ENCODE measurements around the gene SLC66A3.
"Not testable (repeated sequence)": the region's sequence is repeated elsewhere in the genome, so short reads cannot be mapped to it uniquely, and the experiment has no call there.

The SLC66A3 gene

DNA sequence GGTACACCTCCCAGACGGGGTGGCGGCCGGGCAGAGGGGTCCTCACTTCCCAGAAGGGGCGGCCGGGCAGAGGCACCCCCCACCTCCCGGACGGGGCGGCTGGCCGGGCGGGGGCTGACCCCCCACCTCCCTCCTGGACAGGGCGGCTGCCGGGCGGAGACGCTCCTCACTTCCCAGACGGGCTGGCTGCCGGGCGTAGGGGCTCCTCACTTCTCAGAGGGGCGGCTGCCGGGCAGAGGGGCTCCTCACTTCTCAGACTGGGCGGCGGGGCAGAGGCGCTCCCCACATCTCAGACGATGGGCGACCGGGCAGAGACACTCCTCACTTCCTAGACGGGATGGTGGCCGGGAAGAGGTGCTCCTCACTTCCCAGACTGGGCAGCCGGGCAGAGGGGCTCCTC, 9.8 kb downstream of the SLC66A3 start:
- DNase-seq: not testable (repeated sequence)

DNA sequence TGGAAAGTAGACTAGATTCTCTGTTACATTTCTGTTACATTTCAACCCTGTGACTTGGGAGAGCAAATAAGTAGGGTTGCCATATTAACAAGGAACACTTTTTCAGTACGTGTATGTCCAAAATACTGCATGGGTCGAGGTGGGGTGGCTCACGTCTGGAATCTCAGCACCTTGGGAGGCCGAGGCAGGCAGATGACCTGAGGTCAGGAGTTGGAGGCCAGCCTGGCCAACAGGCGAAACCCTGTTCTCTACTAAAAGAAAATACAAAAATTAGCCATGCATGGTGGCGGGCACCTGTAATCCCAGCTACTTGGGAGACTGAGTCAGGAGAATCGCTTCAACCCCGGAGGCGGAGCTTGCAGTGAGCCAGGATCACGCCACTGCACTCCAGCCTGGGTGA, 11.2 kb downstream of the SLC66A3 start:
- no peak for DNase-seq

- no peak for DNase-seq
Observed at GRCh38 chr2:11168488-11168887, 13.2 kb downstream of the SLC66A3 start.

GRCh38 chr2:11169333-11169732, 14.1 kb downstream of the SLC66A3 start:
- DNase-seq: no peak

DNA sequence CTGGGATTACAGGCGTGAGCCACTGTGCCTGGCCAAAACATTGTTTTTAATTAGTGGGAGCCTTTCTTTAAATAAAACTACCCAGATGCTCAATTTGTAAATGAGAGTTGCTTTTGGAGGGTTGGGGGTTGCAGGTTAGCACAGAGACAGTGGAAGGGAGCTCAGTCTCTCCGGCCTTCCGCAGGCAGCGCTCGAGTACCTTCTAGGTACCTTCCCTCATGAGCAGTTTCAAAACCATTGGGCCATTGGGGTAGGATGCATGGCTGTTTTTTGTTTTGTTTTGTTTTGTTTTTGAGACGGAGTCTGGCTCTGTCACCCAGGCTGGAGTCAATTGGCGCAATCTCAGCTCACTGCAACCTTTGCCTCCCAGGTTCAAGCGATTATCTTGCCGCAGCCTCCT, 19.0 kb downstream of the SLC66A3 start:
- DNase-seq: no peak

GRCh38 chr2:11175293-11175795, 20.1 kb downstream of the SLC66A3 start:
- peak; percentile 68 for DNase-seq

GRCh38 chr2:11177871-11178690, 22.8 kb downstream of the SLC66A3 start:
- DNase-seq: no peak

DNA sequence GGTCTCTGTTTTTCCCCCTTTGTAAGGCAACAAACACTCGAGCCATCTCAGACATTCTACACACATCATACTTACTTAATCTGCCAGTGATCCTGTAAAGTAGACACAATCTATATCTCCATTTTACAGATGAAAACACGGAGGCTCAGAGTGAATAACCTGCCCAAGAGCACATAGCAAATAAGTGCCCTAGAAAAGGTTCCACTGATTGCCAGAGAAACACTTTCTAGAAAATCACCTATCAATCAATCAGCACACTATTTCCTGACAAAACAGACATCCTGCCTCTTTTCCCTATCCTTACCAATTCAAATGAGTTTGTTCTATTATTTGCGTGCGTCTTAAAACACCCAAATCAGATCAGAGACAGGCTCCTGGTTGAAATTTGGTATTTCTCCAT, 23.9 kb downstream of the SLC66A3 start:
- DNase-seq: no peak

DNA sequence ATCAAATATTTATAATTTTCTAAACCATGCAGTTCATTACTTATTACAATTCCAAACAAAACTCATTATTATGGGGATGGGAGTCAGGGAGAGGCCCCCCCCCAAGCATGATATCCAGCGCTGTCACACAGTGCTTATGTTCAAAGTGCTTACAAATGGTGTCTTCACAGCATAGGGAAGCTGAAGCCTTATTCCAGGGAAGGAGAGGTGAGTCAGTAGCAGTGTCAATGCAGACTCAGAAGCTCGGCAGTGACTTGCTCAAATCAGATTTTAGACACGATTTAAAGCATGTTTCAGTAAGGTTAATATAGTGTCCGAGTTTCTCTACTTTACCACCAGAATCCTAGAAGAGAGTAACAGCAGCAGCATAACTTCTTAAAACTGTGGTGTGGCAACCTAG, 24.6 kb downstream of the SLC66A3 start:
- no peak for DNase-seq

DNA sequence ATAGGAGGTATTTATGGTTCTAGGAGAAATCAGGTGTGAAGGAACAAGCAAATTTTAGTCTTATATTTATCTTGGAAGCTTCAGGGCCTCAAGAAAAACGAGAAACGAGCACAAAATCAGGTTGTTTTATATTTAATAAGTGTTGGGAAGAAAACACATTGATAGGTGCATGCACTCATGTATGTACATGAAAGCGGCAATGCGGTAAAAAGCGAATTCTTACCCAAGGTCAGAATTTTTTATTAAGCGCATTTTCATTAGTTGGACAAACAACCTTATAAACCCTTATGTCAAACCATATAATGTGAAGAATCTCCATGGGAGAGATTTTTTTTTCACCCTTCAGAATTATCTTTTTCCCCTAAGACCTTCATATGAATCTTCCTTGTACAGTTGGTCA, 25.4 kb downstream of the SLC66A3 start:
- no peak for DNase-seq

DNA sequence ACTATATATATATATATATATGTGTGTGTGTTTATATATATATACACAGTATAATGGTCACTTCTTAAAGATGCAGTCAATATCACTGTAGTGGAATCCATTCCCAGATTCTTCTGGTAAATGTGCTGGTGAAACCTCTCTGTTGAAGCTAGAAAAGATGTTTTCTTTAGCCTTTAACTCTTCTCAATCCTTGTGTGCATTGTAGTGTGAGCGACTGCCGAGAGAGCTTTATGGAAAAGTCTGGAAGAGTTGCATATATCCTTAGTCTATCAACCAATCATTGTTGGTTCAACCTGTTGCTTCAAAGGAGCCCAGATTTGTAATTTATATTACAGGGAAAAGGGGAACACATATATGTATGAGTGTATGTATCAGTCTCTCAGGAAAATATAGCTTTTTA, 27.7 kb downstream of the SLC66A3 start:
- no peak for DNase-seq

DNA sequence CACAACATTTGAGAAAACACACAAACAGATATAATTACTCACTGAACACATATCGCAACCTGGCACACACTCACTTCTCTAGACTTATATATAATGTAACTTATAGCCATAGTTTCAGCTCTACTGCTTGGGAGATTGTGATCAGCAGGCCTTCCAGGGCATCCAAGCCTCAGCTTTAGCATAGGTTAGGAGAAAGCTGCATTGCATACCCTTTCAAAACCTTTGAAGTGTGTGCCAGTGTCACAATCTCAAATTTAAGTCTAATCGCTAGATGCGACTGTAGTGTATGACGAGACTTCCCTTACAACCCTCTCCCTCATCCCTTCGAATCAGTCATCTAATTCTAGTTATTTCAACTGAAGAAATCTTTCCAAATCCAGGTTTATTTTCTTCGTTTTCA, 30.9 kb downstream of the SLC66A3 start:
- no peak for DNase-seq

DNA sequence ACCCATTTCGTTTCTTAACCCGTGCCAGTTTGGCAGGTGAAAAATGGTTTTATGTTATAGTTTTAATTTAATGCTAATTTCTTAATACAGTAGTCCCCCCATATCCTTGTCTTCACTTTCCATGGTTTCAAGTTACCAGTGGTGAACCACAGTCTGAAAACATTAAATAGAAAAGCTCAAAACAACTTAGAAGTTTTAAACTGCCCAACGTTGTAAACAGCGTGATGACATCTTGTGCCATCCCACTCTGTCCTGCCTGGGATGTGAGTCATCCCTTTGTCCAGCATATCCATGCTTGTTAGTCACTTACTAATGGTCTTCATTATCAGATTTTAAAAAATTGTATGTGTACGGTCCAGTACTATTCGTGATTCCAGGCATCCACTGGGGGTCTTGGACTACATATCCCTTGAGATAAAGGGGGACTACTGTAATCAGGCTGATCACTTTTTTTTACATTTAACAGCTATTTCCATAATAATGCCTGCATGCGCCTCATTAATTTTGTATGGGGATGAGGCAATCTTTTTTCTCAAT, 31.9 kb downstream of the SLC66A3 start:
- DNase-seq: peak; percentile 76

- DNase-seq: no peak
Observed at GRCh38 chr2:11187731-11188130, 32.5 kb downstream of the SLC66A3 start.

DNA sequence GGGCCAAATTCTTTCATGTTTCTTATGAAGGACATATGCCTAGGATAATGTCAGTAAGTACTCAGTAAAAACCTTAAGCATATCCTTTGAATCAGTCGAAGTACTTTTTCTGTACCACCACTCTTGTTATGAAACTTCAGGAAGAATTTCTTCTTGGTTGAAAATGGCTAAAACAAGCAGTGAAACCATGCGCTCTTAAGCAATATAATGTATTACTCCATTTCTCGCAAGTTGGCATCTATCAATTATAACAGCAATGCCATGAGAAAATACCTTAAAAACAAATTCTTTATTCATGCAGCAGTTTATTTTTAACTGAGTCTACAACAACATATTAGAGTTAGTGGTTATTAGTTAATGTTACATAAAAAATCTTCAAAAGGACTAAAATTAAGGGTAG, 41.0 kb downstream of the SLC66A3 start:
- no peak for DNase-seq

GRCh38 chr2:11200651-11201050, 45.4 kb downstream of the SLC66A3 start:
- no peak for DNase-seq

- no peak for DNase-seq
Observed at GRCh38 chr2:11201969-11202368, 46.7 kb downstream of the SLC66A3 start.

DNA sequence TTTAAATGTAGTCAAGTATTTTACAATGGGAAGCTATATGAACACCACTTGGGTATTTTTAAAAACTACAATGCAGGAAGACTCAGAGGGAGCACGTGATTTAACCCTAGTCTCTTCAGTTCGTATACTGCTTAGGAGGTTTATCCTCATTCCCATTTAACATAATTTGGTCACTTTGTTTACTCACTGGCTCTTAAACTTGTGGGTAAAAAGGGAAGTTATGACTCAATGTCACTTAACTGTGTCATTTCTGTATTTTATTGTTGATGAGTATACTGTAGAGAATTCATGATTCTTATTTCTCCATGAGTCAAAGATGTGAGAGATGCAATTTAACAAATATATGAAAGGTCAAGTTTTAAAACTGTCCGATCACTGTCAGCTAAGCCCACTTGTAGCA, 48.2 kb downstream of the SLC66A3 start:
- DNase-seq: peak; percentile 81

GRCh38 chr2:11208083-11208482, 52.8 kb downstream of the SLC66A3 start:
- DNase-seq: no peak

DNA sequence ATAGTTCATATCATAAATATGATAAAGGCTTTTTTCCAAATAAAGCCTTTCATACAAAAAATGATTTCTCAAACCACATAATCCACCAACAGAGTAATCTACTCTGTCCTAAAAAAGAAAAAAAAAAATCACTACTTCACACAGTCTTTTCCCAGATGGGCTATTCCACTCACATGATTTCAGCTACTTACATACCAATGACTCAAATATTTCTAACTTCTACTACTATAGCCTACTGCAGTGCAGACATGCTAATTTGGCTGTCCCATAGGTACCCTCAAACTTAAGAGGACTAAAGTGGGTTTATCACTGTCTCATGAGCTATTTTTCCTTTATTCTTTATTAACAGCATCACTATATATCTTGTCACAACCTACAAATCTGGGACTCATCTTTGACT, 57.4 kb downstream of the SLC66A3 start:
- peak; percentile 1 for DNase-seq

DNA sequence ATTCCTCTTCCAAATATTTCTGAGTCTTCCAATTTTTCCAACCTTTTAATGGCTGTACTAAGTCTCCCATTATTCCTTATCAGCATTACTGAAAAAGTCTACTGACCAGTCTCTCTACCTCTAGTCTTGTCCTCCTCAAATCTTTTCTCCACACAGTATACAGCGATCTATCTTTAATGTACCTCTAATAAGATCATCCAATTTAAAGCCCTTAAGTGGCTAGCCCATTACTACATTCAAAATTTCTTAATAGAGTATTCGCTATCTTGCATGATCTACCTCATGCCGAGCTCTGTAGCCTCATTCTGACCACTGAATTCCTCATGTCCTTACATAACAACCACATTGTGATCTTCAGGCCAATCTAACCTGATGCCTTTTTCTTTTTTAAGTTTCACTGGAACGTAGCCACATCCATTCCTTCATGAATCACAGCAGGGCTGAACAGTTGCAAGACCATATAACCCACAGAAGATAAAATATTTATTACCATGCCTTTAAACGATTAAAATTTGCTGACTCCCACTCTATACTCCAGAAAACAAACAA, 57.9 kb downstream of the SLC66A3 start:
- DNase-seq: peak; percentile 64

DNA sequence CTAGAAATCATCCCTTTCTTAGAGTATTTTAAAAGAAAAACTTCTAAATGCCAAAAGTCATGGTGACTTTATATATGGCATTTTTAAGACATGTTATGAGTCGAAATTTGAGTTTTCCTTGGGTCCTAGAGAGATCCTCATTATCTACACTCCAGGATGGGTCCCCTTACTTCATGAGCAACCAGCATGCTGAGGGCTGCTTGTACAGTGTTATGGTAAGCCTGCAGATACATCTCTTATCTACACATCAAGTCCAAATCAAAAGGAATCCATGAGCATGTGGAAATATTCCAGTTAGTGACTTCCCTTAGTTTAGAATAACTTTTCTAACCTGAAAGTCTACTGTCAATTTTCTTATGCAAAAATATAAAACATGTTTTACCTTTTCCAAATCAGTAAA, 58.7 kb downstream of the SLC66A3 start:
- DNase-seq: no peak

DNA sequence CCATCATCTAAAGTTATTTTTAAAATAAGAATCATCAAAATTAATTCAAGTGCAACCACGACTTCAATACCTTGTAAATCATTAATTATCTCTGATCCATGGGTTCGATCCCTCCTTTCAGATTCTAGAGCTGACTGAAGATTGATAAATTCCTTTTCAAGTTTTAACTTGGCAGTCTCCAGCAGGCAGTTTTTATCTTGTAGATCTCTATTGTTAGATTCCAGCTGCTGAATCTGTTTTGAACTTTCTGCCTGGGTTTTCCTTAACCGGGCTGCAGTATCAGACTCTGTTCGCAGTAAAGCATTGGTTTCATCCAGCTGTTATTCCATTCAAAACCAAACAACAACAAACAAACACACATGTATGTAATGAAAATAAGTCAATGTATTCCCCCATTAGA, 59.5 kb downstream of the SLC66A3 start:
- no peak for DNase-seq

- DNase-seq: no peak
Observed at GRCh38 chr2:11215407-11215806, 60.1 kb downstream of the SLC66A3 start.

Data from EL (cell line).